ENCODE measurements around the gene PDF. TPM values are rescaled to one million over a fixed set of nuclear protein-coding genes. Genes with fewer than 3 reads are reported as not detected.

Gene PDF
- total and polyA plus RNA-seq, 2 of the 13 experiments (the other 11 are each of a cell fraction or from before 2014, with no cell fraction given): 12.4 to 48.8 TPM

GRCh38 chr16:69328854-69329316 lies 1.5 kb downstream of the PDF start:
- CTCF ChIA-PET (ENCODE audit: low intra/inter-chr PET ratio, low total read pairs): no interaction called here
- Histone ChIP-seq H3K27ac (ENCODE audit: extremely low read length, insufficient read depth, low read length) (no peak overlapping the region), H2AFZ (ENCODE audit: low read length) (no peak overlapping the region), H3K4me2 (ENCODE audit: low read depth, low read length) (peak overlapping the region; percentile 80), H3K27me3 (ENCODE audit: control insufficient read depth in 1 of 2, insufficient read depth in 2 of 2, low read length in 2 of 2) (no peaks in the 10 kb centered on the region), H3K4me1 (ENCODE audit: insufficient read depth, low read length) (peaks cover 65% of the 10 kb centered on the region), H3K9me3 (ENCODE audit: low read length) (no peaks in the 10 kb centered on the region), H3K9ac (ENCODE audit: insufficient read depth, low read depth, low read length) (peak overlapping the region; percentile 88), H3K4me3 (replicated peaks in 1 of 3; ENCODE audit: insufficient read depth in 1 of 3, low read depth in 2 of 3, low read length in 3 of 3) (peak overlapping the region; percentile 70 to 88 (median 84)), H4K20me1 (ENCODE audit: insufficient read depth, low read length) (peaks cover 31% of the 10 kb centered on the region), H3K79me2 (ENCODE audit: insufficient read depth, low read length) (peaks cover 66% of the 10 kb centered on the region), H3K36me3 (replicated peaks in 1 of 2; ENCODE audit: control insufficient read depth in 1 of 2, insufficient read depth in 2 of 2, low read length in 2 of 2) (peaks cover 12 to 41% of the 10 kb centered on the region in 2 experiments)
- no peak for ATAC-seq
- in situ Hi-C loops (cut with HindIII; ENCODE audit: extremely low pct_ligation_motif_present, low pct_unique_long_range_greater_than_20kb): no loop called here
- BruUV-seq (replicated peaks): no TSS peak
- 66% methylated on average over 10 of the region's 10 CpGs for WGBS (ENCODE audit: low lambda C conversion rate)
- FAIRE-seq: no peak
- intact Hi-C loops (cut with micrococcal nuclease; ENCODE audit: unreplicated experiment): no loop called here
- POLR2A ChIA-PET: interaction anchor here (1.7 to 5.8 kb wide), 3 partner anchors 11 to 51 kb away, joined by 5 to 52 read pairs (median 16); partner anchors contain the start of genes COG8, NIP7 and VPS4A
- DNase-seq (ENCODE audit: low spot score): no peak
- TF ChIP-seq ZSCAN31 (CRISPR knock-in tag; IDR thresholded peaks at IDR 0.05; ENCODE audit: low read depth) (0 out of 2 replicates have a peak, but pooled peaks have one; percentile 27), ATF5 (CRISPR knock-in tag; IDR thresholded peaks at IDR 0.05; ENCODE audit: low read depth) (0 out of 2 replicates have a peak, but pooled peaks have one; percentile 4), ZNF282 (IDR thresholded peaks at IDR 0.05; ENCODE audit: partially characterized antibody) (no peak), HDAC1 (CRISPR knock-in tag; IDR thresholded peaks at IDR 0.05) (peak; percentile 17; the same call in 1 of the 2 replicates), TP53 (CRISPR knock-in tag; conservative IDR thresholded peaks at IDR 0.05) (no peak), RELA (CRISPR knock-in tag; IDR thresholded peaks at IDR 0.05) (no peak), RXRA (CRISPR knock-in tag; IDR thresholded peaks at IDR 0.05) (0 out of 2 replicates have a peak, but pooled peaks have one; percentile 6), ZNF367 (CRISPR knock-in tag; IDR thresholded peaks at IDR 0.05; ENCODE audit: borderline replicate concordance) (no peak), ZNF788 (CRISPR knock-in tag; IDR thresholded peaks at IDR 0.05; ENCODE audit: borderline replicate concordance) (peak; percentile 23; the same call in 1 of the 2 replicates), AKAP8 (CRISPR knock-in tag; IDR thresholded peaks at IDR 0.05) (peak; percentile 56; the same call in 1 of the 2 replicates), HBP1 (CRISPR knock-in tag; IDR thresholded peaks at IDR 0.05; ENCODE audit: low read depth) (0 out of 2 replicates have a peak, but pooled peaks have one; percentile 12), POLR2G (IDR thresholded peaks at IDR 0.05; ENCODE audit: low read depth, low read length) (peak; percentile 36; the same call in 1 of the 2 replicates), SALL1 (CRISPR knock-in tag; IDR thresholded peaks at IDR 0.05) (peak; percentile 19; the same call in 1 of the 2 replicates), ZNF609 (CRISPR knock-in tag; IDR thresholded peaks at IDR 0.05; ENCODE audit: borderline replicate concordance) (no peak), GATA4 (IDR thresholded peaks at IDR 0.05; ENCODE audit: borderline replicate concordance, low read depth) (0 out of 2 replicates have a peak, but pooled peaks have one; percentile 22), POLR2A (IDR thresholded peaks at IDR 0.05; ENCODE audit: insufficient read depth in 1 of 2, low read depth in 2 of 2, low read length in 2 of 2) (0 out of 4 replicates have a peak, but pooled peaks of 1 of the 2 experiments have one; percentile 3)
